CD4-positive, alpha-beta T cell treated with Interleukin-10 for 1 hour (primary cell): ENCODE data around the gene IKBIP.
A peak's percentile ranks its signal among the peaks of the same experiment; 100 is the strongest.
"Not testable (repeated sequence)": the region's sequence is repeated elsewhere in the genome, so short reads cannot be mapped to it uniquely, and the experiment has no call there.

Experiments
- DNase-seq: peaks from one replicate; pipeline ENCODE4 v3.0.0-alpha.2; 2020

IKBIP gene

DNA sequence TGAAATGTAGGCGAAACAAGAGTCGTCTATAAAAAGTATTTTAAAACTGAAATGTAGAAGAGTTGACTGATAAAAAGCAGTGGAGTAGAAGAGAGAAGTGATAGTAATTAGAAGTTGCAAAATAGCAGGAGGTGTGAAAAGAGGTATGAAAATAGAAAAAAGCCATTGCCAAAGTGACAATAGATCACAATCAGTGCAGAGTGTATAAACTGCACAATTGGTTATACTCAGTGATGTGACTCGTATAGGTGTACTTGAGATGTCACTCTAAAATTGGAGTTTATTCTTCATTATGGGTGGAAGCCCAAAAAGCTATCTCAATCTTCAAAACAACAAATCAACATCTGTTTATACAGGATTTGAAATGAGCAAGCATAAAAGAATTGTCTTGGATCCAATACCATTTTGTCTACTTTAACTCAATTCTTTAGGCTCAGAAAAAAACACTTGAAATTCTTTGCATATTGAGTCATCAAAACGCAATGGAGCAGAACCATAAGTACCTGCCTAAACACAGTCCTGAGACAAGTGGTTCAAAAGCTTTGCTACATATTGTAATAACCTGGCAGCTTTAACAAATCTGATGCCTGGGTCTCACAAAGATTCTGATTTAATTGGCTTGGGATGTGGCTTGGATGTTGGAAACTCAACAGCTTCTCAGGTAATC is 8.8 kb downstream of the IKBIP start:
- no peak for DNase-seq

DNA sequence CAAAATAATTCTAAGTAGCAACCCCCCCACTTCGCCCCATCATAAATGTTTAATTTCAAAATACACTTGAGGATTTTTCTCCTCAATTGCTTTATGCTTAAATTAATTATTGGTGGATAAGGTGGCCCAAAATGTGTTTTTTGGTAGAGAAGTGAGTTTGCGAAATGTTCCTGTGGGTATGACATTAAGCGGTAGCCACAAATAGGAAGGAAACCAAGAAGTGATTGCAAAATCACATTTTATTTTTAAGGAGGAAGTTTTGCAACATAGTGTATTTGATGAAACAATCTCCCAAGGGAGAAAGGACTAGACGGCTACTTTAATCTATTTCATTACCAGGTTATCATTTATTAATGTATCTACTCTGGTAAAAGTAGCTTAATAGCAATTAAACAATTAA is 25.6 kb downstream of the IKBIP start:
- no peak for DNase-seq

DNA sequence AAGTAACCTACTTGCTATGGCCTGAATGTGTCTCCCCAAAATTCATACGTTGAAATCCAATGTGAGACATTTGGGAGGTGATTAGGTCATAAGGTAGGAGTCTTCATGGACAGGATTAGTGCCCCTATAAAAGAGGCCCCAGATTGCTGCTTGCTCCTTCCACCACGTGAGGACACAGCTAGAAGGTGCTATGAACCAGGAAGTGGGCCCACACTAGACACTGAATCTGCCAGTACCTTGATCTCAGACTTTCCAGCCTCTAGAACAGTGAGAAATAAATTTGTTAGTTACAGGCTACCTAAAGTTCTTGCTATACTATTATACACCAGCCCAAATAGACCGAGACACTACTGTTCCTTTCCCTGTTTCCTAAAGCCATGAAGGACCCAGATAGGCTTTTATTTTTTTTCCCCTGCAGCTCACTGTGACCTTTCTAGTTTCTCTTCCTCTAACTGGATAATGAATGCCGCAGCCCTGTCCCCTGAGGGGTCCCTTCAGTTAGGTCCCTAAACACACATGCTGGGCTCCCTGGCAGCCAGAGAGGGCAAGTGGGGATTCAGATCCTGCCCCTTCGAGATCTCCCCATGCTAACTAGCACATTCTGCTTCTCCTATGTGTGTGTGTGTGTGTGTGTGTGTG is 31.8 kb downstream of the IKBIP start:
- DNase-seq, result no peak

DNA sequence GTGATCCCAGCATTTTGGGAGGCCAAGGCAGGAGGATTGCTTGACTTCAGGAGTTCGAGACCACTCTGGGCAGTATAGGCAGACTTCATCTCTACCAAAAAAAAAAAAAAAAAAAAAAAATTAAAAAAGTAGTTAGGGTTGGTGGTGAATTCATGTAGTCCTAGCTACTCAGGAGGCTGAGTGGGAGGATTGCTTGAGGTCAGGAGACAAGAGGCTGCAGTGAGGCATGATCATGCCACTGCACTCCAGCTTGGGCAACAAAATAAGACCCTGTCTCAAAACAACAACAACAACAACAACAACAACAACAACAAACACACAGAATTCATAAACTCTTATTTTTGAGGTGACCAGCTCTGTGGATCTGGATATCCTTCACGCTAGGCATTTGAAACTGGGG is 34.0 kb downstream of the IKBIP start:
- DNase-seq, result no peak

DNA sequence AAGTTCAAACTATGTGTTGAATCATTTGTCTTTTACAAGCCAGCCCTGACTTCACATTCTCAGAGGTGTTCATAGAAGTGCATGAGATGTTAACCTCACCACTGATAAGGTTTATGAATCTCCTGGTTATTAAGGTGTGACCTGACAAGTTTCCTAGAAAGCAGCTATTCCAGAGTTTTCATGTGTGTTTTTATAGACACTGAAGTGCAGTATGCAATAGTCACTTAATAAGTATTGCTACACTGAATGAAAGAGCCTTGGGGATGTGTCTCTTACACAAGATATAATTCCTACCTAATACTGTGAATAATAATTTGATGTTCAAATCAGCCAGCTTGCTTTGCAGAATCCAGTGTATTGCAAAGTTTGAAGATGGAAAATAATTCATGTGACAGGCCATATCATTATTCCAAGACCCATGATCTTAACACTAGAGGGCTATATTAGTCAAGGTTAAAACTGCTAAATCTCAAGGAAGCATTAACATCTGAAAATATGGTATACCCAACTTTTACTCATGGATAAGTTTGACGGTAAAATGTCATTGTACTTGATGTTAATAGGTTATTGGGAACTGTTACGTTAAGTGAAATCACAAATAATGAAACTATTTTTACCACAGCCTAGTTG is 38.1 kb downstream of the IKBIP start:
- DNase-seq, result no peak

DNA sequence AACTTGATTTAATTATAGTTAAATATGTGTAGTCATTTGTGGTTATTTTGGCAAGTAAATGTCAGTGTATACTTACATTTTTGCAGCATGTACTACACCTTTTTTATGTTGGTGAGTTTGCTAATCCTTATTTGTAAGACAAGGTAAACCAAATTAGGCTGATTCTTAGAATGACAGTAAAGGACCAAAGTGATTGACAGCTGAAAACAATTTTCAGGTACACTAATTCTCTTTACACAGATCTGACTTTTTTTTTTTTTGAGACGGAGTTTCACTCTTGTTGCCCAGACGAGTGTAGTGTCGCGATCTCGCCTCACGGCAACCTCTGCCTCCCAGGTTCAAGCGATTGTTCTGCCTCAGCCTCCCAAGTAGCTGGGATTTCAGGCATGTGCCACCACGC is 42.7 kb downstream of the IKBIP start:
- no peak for DNase-seq

DNA sequence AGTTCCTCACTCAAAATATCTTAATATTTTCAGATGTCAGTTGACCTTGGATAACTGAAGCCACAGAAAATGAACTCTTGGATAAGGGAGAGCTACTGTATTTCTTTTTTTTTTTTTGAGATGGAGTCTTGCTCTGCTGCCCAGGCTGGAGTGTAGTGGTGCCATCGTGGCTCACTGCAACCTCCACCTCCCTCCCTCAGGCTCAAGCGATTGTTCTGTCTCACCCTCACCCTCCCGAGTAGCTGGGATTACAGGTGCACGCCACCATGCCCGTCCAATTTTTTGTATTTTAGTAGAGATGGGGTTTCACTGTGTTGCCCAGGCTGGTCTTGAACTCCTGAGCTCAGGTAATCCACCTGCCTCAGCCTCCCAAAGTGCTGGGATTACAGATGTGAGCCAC is 47.3 kb downstream of the IKBIP start:
- not testable (repeated sequence) for DNase-seq

DNA sequence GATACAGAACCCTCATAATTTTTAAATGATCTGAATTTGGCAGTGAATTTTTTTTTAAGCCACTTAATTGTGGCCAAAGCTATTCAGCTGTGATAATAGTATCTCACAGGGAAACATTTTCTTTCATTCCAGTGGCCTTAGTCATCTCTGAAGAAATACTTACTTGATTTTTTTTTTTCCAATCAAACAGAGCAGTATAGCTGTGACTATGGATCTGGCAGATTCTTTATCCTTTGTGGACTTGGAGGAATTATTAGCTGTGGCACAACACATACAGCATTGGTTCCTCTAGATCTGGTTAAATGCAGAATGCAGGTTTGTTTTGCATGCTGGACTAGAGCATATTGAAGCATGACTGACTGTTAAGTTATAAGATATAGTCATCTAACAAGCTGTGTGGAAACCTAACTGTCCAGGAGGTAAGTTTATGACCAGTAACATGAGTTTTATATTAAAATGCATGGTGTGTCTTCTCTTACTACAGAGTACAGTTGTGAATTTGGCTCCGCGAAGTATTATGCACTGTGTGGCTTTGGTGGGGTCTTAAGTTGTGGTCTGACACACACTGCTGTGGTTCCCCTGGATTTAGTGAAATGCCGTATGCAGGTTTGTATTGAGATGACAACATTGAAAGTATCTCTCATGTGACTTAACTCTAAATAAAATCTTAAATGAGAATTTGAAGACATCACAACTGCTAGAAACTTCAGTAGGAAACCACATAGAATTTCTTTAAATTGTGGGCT is 49.2 kb downstream of the IKBIP start:
- peak; percentile 48 for DNase-seq

DNA sequence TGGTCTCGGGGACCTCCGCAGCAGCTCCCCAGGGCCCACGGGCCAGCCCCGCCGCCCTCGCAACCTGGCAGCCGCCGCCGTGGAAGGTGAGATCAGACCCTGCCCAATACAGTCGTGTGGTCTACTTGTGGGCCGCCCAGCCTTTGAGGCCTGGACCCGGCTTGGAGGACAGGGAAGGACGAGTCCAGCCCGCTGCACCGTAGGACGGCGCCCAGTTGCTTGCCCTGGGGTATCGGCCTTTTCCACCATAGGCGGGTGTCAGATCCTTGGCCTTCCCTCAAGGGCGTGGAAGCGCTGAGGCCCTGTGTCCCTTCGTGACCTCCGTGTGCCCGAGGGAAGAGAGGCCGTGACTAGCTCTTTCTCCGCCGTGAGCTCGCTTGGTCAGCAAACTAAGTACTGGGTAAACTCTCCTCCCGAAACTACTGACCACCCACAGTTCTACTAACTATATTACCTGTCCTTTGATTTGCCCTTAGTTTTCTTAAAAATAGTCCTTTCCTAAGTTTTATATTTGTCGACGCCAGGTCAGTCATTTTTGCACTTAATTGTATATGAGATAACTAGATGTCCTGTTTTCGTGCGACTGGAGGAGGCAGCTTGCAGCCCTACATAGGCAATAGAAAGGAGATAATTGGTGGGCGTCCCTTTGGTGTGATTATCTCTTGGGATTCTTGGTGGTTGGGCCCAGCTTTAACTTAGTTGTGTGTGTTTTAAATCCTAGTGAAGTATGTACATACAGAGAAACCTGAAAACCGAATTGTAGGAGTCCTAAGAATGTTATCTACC is 50.3 kb downstream of the IKBIP start:
- no peak for DNase-seq

DNA sequence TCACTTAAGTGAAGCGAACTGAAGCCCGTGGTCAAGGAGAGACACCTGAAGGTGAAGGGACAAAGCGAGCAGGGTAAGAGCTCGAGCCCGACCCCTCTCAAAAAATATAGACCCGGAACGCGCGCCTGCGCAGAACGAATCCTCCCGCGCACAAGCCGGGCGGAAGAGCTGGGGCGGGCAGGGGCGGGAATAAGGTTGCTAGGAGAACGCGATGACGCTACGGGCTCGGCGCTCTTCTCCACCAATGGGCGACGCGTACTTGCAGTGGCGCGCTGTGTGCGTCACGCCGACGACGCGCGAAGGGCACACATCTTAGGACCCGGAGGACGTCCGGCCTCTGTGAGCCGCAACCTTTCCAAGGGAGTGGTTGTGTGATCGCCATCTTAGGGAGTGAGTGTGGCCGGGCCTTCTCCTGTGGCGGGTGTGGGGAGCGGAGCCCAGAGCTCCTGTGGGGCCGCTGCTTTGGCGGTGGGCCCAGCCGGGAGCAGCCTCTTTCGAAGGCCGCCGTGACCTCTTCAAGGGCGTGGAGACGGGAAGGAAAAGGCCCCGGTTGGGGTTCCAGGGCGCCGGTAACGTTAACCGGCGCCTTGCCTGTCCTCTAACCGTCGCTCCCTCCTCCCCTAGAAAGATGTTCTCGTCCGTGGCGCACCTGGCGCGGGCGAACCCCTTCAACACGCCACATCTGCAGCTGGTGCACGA is 51.1 kb downstream of the IKBIP start, which contains the start of gene SLC25A3:
Gene SLC25A3 (plus strand): TSS at position 336 of the 699 bp plus-strand sequence. CDS start 293 bp downstream, at position 629.
- peak; percentile 97 for DNase-seq

DNA sequence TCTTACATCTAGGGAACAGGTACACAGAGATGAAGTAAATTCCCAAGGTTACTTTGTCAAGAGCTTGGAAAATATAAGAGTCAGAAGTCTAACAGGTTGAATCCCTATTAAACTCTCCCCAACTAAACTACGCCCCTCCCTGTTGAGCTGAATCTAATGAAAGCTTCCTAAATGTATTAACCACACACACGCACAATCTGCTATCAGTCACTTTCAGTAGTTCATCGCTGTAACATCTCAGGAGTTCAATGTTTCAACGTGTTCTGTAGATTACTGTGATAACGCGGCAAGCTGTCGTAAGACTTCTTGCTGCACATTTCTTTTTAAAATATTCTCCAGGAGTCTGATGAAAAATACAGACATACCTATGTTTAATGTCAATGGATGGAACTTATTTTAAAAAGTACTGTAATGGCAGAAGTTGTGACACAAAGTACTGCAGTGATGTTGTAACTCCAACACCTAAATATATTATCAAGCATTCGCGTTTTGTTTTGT is 51.7 kb downstream of the IKBIP start:
- peak; percentile 51 for DNase-seq

DNA sequence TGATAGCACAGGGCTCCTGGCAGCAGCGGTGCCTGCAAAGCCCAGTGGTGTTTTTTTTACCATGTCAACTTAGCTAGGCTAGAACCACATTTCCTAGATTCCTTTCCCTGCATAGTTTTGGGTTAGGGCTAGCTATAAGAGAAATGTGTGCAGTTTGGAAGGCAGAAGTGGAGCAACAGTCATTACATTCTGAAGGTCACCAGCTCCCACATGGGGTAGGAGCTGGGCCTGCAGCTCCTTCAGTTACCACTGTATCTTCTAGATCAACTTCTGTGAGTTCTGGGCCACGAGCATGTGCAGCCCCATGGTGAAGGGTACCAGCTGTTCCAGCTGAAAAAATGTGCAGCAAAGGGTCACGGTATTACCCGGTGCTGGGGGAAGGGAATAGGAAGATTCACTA is 53.4 kb downstream of the IKBIP start:
- no peak for DNase-seq

DNA sequence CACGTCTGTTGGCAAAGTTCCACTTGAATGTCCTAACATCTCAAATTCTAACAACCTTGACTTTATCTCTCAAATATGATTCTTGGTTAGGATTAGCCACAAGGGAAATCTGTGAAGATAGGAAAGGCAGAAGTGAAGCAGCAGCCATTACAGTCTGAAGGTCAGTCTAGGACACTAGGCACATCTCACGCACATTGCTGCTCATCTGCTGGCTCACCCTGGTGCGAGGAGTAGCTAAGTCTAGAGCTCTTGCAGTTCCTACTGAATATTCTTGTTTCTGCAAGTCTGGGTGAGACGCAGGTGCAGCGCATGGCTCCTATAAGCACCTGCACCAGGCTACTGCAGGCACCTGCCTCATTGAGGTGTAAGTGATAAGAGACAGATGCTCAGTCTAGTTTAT is 57.5 kb downstream of the IKBIP start:
- DNase-seq, result no peak

DNA sequence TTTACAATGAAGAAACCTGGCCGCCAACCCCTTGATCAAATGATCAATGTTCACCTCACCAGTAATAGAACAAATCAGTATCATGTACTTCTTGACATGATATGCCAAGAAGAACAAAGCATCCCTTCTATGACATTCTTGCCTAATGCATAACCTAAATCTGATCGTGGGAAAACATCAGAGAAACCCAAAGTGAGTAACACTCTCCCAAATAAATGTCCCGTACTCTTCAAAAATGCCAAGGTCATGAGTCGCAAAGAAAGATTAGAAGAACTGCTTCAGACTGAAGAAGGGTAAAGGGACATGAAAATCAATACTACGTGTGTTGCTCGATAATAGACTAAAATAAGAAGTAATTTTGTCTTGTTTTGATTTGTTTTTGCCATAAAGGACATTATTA is 62.5 kb downstream of the IKBIP start:
- DNase-seq, result no peak

DNA sequence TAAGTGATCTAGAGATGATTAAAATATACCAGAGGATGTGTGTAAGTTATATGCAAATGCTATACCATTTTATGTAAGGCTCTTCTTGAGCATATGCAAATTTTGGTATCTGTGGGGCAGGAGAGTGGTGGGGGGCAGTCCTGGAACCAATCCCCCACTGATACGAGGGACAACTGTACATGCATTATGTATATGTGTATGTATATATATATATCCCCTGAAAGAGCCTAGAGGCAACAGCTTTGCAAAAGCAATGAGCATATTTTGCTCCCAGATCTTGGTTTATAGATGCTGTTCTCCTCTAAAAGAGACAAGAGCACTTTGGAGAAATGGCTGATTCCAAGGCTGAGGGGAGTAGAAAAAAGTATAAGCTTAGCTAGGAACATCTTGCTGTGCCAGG is 63.5 kb downstream of the IKBIP start:
- no peak for DNase-seq

DNA sequence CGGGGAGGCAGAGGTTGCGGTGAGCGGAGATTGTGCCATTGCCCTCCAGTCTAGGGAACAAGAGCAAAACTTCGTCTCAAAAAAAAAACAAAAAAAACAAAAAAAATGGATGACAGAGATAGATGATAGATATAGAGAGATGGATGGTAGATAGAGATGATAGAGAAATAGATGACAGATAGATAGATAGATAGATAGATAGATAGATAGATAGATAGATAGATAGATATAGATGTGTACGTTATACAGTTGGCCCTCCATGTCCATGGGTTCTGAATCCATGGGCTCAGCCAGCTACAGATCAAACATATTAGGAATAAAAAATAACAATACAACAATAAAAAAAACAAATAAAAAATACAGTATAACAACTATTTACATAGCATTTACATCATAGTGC is 63.9 kb downstream of the IKBIP start:
- DNase-seq, result no peak

DNA sequence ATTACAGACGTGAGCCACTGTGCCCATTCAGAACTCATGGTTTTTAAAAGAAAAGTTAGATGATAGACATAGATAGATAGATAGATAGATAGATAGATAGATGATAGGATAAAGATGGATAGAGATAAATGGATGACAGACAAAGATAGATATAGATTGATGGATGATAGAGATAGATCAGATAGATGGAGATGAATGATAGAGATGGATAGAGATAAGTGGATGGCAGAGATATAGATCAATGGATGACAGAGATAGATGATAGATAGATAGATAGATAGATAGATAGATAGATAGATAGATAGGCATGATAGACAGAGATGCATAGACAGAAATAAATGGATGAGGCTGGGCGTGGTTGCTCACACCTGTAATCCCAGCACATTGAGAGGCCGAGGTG is 64.8 kb downstream of the IKBIP start:
- no peak for DNase-seq

DNA sequence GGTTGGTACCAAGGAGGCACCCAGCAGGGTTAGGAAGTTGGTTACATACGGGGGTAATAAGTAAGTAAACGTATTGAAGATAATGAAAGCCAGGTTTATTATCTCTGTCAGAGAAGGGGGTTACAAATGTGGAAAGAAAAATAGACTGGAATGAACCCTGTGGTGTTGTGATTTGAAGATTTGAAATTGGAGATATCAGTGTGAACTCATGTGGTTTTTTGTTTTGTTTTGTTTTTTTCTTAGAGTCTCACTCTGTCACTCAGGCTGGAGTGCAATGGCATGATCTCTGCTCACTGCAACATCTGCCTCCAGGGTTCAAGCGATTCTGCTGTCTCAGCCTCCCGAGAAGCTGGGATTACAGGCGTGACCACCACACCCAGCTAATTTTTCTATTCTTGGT is 65.2 kb downstream of the IKBIP start:
- DNase-seq, result no peak

DNA sequence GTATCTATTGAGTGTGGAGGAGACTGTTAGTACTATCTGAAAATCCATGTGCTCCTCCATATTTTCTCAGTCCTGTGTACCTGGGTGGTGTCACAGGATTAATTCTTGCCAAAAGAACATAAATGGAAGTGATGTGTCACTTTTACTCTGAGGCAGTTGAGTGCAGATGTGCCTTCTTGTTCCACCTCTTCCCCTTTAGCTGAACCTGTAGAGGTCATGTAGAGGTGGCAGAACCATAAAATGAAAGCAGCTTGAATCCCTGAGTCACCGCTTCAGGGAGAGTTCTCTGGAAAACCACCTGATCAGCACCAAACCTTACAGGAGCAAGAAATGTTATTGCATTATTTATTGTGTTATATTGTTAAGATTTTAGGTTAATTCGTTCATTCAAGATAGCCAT is 65.8 kb downstream of the IKBIP start:
- no peak for DNase-seq

DNA sequence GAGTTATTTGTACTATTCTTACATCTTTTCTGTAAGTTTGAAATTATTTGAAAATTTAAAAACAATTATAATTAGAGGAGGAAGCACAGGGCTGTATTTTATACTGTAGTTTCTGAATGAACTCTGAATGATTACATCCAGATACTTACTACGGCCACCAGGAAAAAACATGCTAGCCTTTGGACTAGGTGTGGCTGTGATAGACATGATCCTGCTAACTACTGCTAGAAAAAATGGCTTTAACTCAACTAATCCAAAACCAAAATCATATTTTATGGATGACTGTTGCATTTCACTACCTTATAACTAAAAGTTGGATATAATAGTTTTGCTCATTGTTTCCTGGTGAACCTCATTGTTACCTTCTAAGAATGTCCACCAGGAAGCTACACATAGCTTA is 66.2 kb downstream of the IKBIP start:
- DNase-seq, result no peak

DNA sequence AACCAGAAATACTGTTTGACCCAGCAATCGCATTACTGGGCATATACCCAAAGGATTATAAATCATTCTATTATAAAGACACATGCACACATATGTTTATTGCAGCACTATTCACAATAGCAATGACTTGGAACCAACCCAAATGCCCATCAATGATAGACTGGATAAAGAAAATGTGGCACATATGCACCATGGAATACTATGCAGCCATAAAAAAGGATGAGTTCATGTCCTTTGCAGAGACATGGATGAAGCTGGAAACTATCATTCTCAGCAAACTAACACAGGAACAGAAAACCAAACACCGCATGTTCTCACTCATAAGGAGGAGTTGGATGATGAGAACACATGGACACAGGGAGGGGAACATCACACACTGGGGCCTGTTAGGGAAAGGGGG is 67.8 kb downstream of the IKBIP start:
- DNase-seq, result not testable (repeated sequence)

DNA sequence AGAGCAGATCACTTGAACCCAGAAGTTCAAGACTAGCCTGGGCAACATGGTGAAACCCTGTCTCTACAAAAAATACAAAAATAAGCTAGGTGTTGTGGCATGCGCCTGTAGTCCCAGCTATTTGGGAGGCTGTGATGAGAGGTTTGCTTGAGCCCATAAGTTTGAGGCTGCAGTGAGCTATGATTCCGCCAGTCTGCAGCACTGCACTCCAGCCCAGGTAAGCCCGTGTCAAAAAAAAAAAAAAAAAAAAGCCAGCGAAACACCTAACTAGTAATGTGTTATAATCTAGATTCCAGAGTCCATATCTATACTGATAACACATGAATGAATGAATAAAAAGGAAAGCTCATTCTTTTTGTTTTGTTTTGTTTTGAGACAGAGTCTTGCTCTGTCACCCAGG is 69.6 kb downstream of the IKBIP start:
- no peak for DNase-seq
